ENCODE measurements around the gene APH1B.

DNA sequence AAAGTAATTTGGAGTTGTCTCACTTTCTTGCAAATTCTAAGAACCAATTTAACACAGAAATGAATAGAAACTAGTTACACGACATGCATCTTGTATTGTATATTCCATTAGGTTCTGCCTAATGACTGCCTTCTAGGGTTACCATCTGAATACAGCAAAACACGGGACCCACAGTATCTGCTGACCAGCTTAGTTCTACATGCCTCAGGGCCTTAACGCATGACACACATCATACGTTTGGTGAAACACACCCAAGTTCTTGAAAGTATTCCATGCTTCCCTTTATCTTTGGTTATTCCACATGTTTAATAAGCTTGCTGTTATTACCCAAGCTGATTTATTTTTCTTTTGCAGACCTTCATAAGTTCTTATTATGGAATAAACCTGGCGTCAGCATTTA is 27.9 kb downstream of the APH1B start:
- TF ChIP-seq, protein P1, sequence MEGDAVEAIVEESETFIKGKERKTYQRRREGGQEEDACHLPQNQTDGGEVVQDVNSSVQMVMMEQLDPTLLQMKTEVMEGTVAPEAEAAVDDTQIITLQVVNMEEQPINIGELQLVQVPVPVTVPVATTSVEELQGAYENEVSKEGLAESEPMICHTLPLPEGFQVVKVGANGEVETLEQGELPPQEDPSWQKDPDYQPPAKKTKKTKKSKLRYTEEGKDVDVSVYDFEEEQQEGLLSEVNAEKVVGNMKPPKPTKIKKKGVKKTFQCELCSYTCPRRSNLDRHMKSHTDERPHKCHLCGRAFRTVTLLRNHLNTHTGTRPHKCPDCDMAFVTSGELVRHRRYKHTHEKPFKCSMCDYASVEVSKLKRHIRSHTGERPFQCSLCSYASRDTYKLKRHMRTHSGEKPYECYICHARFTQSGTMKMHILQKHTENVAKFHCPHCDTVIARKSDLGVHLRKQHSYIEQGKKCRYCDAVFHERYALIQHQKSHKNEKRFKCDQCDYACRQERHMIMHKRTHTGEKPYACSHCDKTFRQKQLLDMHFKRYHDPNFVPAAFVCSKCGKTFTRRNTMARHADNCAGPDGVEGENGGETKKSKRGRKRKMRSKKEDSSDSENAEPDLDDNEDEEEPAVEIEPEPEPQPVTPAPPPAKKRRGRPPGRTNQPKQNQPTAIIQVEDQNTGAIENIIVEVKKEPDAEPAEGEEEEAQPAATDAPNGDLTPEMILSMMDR (IDR thresholded peaks at IDR 0.05) = no peak
- TF ChIP-seq, protein P2, sequence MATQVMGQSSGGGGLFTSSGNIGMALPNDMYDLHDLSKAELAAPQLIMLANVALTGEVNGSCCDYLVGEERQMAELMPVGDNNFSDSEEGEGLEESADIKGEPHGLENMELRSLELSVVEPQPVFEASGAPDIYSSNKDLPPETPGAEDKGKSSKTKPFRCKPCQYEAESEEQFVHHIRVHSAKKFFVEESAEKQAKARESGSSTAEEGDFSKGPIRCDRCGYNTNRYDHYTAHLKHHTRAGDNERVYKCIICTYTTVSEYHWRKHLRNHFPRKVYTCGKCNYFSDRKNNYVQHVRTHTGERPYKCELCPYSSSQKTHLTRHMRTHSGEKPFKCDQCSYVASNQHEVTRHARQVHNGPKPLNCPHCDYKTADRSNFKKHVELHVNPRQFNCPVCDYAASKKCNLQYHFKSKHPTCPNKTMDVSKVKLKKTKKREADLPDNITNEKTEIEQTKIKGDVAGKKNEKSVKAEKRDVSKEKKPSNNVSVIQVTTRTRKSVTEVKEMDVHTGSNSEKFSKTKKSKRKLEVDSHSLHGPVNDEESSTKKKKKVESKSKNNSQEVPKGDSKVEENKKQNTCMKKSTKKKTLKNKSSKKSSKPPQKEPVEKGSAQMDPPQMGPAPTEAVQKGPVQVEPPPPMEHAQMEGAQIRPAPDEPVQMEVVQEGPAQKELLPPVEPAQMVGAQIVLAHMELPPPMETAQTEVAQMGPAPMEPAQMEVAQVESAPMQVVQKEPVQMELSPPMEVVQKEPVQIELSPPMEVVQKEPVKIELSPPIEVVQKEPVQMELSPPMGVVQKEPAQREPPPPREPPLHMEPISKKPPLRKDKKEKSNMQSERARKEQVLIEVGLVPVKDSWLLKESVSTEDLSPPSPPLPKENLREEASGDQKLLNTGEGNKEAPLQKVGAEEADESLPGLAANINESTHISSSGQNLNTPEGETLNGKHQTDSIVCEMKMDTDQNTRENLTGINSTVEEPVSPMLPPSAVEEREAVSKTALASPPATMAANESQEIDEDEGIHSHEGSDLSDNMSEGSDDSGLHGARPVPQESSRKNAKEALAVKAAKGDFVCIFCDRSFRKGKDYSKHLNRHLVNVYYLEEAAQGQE (IDR thresholded peaks at IDR 0.05; ENCODE audit: insufficient read depth in 1 of 2, low read depth in 2 of 2, low read length in 1 of 2) = no peak
- TF ChIP-seq SIN3A (IDR thresholded peaks at IDR 0.05; ENCODE audit: borderline replicate concordance, insufficient read depth, low read depth, low read length) = no peak

Data from Panc1 (cell line).